Forelimb muscle (tissue), 1 donor: ENCODE data around the gene DUSP2. TPM values are rescaled to one million over a fixed set of nuclear protein-coding genes. Genes with fewer than 3 reads are reported as not detected.

ENCODE experiments used
- DNase-seq: peaks from one replicate; pipeline ENCODE4 v3.0.0-alpha.2; 2013; ENCODE audit warnings: low read depth
- polyA plus RNA-seq: library from polyadenylated mRNA; unstranded; fragments of 120-200 nt; gene quantifications from one replicate; pipeline ENCODE4 v1.2.1, GENCODE V29; 2013; ENCODE audit not compliant: insufficient read length

The DUSP2 gene
- polyA plus RNA-seq, 1 donor = 3.6 TPM

GRCh38 chr2:96131813-96132745 is 13.2 kb downstream of the DUSP2 start:
- no peak for DNase-seq

- no peak for DNase-seq
These were observed 14.0 kb downstream of the DUSP2 start for GRCh38 chr2:96131152-96131812.

- DNase-seq = no peak
These were observed 14.8 kb downstream of the DUSP2 start for GRCh38 chr2:96130483-96130882.

DNA sequence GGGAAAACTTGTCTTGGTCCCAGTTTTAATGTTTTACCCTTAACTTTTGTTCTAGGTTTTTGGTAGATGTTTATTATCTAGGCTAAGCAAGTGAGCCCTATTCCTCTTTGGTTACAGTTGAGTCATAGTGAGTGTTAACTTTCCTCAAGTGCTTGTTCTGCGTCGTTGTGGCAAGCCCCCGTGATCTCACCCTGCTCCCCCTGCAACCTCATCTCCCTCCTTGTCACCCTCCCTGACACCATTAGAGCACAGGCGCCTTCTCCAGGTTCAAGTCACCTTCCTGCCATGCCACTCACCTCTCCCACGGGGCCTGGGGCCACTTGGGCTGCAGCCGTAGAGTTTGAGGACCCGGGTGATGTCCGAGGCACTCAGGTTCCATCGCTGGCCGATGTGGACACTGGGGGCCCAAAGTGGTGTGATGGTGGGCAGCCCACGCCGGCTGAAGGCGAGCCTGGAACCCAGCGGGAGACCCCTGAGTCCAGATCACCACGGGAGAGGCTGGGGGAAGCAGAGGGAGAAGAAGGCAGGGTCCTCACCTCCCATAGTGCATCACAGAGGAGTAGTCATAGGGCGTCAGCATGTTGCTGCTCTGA is 15.6 kb downstream of the DUSP2 start:
- no peak for DNase-seq

DNA sequence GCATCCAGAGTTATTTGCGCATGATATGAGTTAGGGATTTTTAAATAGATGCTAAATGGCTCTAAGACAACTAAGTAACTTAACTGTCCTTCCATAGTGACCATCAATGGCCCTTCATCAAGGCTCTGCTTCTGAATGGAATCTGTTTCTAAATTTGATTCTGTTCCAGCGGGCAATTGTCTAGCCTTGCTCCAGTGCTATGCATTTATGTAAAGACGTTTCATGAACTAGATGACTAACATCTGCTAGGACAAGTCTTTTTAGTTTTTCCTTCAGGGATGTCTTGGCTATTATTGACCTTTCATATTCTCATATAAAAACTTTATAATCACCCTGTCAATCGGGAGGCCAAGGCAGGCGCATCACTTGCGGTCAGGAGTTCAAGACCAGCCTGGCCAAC is 16.8 kb downstream of the DUSP2 start:
- DNase-seq = no peak

GRCh38 chr2:96124406-96125265 is 20.6 kb downstream of the DUSP2 start:
- DNase-seq = no peak

GRCh38 chr2:96123936-96124335 is 21.3 kb downstream of the DUSP2 start:
- no peak for DNase-seq

- DNase-seq = no peak
These were observed 21.9 kb downstream of the DUSP2 start for GRCh38 chr2:96123290-96123689.

DNA sequence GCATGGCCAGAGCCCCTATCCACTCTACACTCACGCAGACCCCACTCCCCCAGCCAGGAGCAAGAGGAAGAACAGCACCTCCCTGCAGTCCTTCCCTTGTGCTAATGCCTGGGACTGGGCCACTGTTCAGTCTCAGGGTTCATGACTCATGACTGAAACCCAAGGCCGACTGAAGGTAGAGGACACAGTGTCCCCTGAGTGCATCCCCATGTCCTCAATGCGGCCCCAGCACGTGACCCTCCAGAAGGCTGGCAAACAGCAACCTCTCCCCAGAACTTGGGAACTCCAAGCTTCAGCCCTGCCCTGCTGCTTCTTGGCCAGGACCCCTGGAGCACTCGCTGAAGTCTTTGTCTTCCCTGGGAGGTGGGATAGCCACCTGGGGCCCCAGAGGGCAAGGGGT is 22.8 kb downstream of the DUSP2 start:
- DNase-seq = no peak

- DNase-seq = no peak
These were observed 23.8 kb downstream of the DUSP2 start for GRCh38 chr2:96121414-96121813.

DNA sequence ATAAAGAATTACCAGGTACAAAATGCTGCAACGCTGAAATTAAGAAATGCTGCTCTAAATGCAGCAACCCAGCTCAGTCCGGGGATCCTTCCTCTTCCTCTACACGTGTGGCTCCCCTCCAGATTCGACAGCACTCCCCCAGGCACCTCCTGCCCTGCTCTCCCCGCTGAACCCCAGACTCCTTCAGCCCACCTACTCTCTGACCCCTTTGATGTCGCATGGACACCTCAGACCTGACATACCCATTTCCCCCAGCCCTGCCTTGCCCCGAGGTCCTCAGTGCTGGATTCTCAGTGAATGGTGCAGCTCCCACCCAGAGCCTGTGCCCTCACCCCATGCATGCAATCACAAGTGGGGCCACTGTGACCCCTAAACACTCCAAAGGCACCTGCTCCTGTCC is 24.2 kb downstream of the DUSP2 start:
- DNase-seq = no peak

DNA sequence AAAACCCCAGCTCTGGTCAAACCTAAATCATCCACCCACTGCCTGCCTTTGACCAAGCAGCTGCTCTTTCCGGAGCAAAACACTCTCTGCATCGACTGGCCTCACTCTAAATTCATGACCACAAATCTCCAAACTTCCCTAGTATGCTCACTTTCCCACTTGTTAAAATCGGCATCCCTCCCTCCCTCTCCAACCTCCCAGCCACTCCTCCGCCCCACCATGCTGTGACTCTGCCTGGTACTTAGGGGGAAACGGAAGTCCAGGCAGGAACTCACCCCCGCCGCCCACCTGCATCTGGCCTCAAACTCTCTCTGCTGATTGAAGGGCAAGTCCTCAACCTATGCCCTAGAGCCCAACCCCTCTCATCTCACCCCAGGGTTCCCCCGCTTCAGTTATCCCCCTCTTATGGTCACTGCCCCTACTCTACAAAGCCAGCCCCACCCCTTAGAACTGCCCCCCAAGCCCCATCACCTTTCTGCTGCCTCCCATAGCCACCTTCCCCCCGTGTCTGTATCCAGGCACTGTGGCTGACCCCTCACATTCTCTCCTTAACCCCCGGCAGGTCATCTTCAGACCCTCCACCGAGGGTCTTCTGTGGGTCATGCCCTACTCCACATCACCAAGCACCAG is 25.0 kb downstream of the DUSP2 start:
- DNase-seq = no peak

GRCh38 chr2:96119389-96119751 is 25.9 kb downstream of the DUSP2 start:
- DNase-seq = no peak

DNA sequence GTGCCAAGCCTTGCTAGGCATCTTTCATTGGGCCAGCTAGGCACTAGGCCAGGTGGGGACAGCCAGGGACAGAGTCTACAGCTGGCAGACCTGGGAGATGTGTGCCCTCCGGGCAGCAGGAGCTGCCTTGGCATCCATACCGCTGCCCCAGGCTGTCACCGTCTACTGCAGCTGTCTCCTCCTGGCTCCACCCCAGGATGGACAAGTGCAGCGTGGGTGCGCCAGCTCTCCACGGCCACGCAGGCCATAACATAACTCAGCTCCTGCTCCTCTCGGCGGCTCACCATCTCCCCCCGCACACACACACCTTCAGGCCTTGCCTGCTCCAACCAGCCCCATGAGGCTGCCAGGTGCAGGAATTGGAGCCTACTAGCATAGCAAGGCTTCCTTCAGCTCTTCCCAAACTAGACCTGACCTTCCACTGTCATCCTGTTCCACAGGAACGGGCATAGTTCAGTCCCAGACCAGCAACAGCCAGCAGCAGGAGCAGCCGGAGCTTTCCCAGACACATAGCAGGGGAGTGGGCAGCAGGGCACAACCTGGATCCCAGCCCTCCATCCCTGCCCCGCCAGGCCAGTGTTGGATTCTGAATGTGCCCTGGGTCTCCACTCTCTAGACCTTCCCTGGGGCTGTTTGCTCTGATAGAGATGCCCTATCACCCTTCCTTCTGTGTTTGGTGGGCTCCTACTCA is 26.4 kb downstream of the DUSP2 start:
- no peak for DNase-seq

DNA sequence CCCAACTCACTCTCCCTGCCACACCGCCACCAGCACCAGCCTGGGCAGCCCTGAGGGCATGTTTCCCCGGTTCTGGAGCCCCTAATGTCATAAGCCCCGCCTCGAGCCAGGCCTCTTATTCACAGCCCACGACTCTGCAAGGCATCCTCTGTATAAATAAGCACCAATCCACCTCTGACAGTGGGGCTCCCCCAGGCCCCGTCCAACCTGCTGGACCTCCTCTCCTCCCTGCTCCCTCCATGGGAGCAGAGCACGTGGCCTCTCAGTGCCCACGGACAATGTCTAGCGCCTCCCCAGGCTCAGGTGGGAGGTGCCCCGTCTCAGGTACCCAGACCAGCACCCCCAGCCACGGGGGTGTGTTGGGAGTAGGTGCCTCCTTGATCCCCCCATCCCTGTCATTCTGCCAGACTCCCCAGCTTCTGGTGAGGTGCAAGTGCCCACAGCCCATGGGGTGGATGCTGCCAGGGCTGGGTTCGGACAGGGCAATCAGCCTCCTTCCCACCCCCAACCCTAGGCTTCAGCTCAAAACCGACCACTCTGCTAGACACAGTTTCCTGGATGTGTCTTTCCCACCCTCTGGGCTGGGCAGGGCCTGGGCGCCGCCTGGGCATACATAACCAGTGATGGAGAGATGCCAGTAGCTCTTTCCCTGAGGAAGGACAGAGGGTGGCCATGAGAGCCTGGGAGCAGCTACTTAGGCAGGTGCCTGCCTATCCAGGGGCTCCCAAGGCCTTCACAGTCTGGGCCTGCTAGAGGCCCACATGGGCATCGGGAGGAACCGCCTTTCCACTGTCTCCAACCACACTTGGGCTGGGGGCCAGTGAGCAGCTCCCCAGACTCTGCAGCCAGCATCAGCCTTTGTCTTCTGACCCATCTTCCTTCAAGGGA is 27.3 kb downstream of the DUSP2 start:
- DNase-seq = no peak

GRCh38 chr2:96116879-96117533 is 28.2 kb downstream of the DUSP2 start:
- DNase-seq = no peak

- no peak for DNase-seq
These were observed 28.8 kb downstream of the DUSP2 start, which contains the start of gene ADRA2B for GRCh38 chr2:96116424-96116878. TSS of gene ADRA2B (minus strand) at chr2:96116571. CDS start at chr2:96116149, 422 bp downstream.

DNA sequence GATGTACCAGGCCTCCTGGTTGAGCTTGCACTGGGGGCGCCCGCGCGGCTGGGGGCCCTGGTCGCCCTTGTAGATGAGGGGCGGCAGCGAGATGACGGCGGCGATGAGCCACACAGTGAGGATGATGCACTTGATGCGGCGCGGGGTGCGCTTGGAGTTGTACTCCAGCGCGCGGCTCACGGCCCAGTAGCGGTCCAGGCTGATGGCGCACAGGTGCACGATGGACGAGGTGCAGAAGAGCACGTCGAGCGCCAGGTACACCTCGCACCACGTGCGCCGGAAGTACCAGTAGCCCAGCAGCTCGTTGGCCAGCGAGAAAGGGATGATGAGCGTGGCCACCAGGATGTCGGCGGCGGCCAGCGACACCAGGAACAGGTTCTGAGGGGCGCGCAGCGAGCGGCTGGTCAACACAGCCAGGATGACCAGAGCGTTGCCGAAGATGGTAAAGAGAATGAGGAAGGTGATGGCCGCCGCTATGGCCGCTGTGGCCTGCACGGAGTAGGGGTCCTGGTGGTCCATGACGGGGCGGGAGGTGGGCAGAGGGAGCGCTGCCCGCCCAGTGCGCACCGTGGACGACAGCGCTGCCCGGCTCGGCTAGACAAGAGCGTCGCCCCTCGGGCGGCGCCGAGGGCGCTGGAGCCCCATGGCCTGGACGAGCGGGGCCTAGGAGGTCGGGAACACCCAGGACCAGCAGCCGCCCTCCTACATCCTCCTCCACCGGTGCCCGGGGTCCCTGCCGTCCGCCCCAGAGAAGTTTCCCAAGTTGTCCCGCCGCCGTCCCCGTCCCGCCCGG is 29.4 kb downstream of the DUSP2 start:
- no peak for DNase-seq
